ENCODE results near the gene C1QTNF5. TPM values are rescaled to one million over a fixed set of nuclear protein-coding genes. Genes with fewer than 3 reads are reported as not detected.
A peak's percentile ranks its signal among the peaks of the same experiment; 100 is the strongest.

The C1QTNF5 gene
- total and polyA plus RNA-seq, 2 experiments from 2014 or later, result 4.5 to 27.9 TPM

DNA sequence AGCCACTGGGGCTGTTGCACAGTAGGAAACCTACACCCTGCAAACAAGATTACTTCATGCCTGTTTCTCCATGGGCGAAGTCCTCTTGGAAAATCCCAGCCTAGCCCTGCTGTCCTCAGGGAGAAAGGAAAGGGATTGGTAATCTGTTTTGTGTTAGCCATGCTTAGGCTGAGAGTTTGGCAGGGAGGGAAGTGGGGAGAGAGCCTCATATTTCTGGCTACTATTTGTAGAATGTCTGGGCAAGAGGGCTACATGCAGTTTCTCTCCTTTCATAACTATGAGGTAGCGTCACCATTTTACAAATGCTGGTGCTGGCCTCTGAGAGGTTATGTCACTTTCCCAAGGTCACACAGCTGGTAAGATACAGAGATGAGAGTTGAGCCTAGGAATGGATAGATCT lies 6.6 kb upstream of the C1QTNF5 start:
- Histone ChIP-seq H3F3A (ENCODE audit: insufficient read depth) (peaks cover 9% of the 10 kb centered on the region; the same call in 1 of the 2 replicates), H3K4me3 (no peak overlapping the region), H2AFZ (no peak overlapping the region), H3K27ac (no peak overlapping the region), H3K9me2 (ENCODE audit: insufficient read depth) (no peaks in the 10 kb centered on the region), H3K27me3 (replicated peaks; ENCODE audit: insufficient read depth) (peaks cover 8% of the 10 kb centered on the region; the same call in 1 of the 2 replicates), H3K9ac (no peak overlapping the region), H3K4me1 (ENCODE audit: insufficient read depth) (peaks cover 12% of the 10 kb centered on the region), H3K4me2 (ENCODE audit: unreplicated experiment) (no peak overlapping the region), H3K79me2 (ENCODE audit: insufficient read depth) (no peaks in the 10 kb centered on the region), H3K9me3 (ENCODE audit: low read depth) (no peaks in the 10 kb centered on the region), H4K20me1 (ENCODE audit: insufficient read depth) (no peaks in the 10 kb centered on the region), H3K36me3 (ENCODE audit: low read depth) (no peaks in the 10 kb centered on the region)
- TF ChIP-seq EZH2 (IDR thresholded peaks at IDR 0.05; ENCODE audit: insufficient read depth, poor library complexity, severe bottlenecking) (no peak), EZH2phosphoT487 (IDR thresholded peaks at IDR 0.05; ENCODE audit: insufficient read depth, low read depth) (no peak)
- peak; percentile 70 for DNase-seq
- in situ Hi-C loops (cut with MboI), result no loop called here
- WGBS, 2 experiments (ENCODE audit: low coverage in 1 of 2, low lambda C conversion rate in 2 of 2, missing lambda C conversion rate in 2 of 2), result 0 to 2% methylated on average over 2 of the region's 2 CpGs

DNA sequence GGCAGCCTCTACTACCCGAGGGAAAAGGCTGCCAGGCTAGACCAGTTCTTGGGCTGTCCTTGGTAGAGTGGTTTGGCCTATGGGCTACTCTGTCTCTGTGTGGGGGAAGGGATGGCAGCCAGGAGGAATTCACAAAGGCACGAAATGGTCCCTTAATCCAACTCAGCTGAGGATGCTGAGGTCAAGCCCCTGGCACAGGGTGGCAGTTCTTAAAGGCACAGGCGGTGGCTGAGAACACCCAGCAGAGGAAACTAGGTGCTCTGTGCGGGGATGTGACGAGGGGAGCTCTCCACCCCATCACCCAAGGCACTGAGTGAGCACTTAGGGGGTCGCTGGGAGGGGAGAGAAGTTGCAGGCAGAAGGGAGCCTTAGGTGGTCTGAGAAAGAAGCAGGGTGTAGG lies 5.9 kb upstream of the C1QTNF5 start, which contains the start of gene MFRP:
Gene MFRP (minus strand): TSS at position 101 of the 400 bp plus-strand sequence. CDS start 192 bp downstream, outside the sequence.
- H2AFZ ChIP-seq, result no peak within 1 kb of the TSS
- no peak within 1 kb of the TSS for H3K4me2 ChIP-seq (ENCODE audit: unreplicated experiment)
- H3K4me3 ChIP-seq, result no peak within 1 kb of the TSS
- WGBS, 2 experiments (ENCODE audit: low coverage in 1 of 2, low lambda C conversion rate in 2 of 2, missing lambda C conversion rate in 2 of 2), result 54 to 62% methylated on average over 5 to 6 of the region's 6 CpGs
- in situ Hi-C loops (cut with MboI), result no loop called here
- no peak within 1 kb of the TSS for H3K27ac ChIP-seq
- peaks cover 8% of the 10 kb centered on the region; the same call in 1 of the 2 replicates for H3K27me3 ChIP-seq (replicated peaks; ENCODE audit: insufficient read depth)
- no peaks in the 10 kb centered on the region for H4K20me1 ChIP-seq (ENCODE audit: insufficient read depth)
- no peaks in the 10 kb centered on the region for H3K36me3 ChIP-seq (ENCODE audit: low read depth)
- no peaks in the 10 kb centered on the region for H3K79me2 ChIP-seq (ENCODE audit: insufficient read depth)
- H3K9me3 ChIP-seq (ENCODE audit: low read depth), result no peaks in the 10 kb centered on the region
- no peak for TF ChIP-seq EZH2 (IDR thresholded peaks at IDR 0.05; ENCODE audit: insufficient read depth, poor library complexity, severe bottlenecking)
- no peak within 1 kb of the TSS for H3K9ac ChIP-seq
- H3K9me2 ChIP-seq (ENCODE audit: insufficient read depth), result no peaks in the 10 kb centered on the region
- H3K4me1 ChIP-seq (ENCODE audit: insufficient read depth), result peaks cover 12% of the 10 kb centered on the region
- no peak for DNase-seq
- H3F3A ChIP-seq (ENCODE audit: insufficient read depth), result peaks cover 9% of the 10 kb centered on the region; the same call in 1 of the 2 replicates

DNA sequence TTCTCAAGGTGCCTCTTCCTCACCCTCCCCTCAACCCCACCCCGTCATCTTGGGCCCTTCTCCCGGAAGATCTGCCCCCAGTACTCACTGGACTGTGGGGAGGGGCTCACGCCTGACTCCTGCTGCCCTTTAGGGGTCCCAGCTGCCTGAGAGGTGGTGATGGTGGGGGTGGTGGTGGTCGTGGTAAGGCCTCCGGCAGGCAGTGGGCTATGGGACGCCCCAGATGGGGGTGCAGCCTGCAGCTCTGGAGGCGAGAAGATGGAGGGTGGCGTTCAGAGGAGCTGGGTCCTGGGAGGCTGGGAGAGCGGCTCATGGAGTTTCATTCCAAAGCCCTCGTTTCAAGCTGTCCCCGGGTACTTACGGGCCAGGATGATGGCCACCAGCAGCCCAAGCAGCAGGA lies 5.0 kb upstream of the C1QTNF5 start:
- Histone ChIP-seq H3K27ac (no peak overlapping the region), H3K4me1 (ENCODE audit: insufficient read depth) (peaks cover 12% of the 10 kb centered on the region), H3K9me3 (ENCODE audit: low read depth) (no peaks in the 10 kb centered on the region), H3K79me2 (ENCODE audit: insufficient read depth) (no peaks in the 10 kb centered on the region), H3K4me2 (ENCODE audit: unreplicated experiment) (no peak overlapping the region), H3K9me2 (ENCODE audit: insufficient read depth) (no peaks in the 10 kb centered on the region), H2AFZ (no peak overlapping the region), H3K27me3 (replicated peaks; ENCODE audit: insufficient read depth) (peaks cover 3% of the 10 kb centered on the region; the same call in 1 of the 2 replicates), H3F3A (ENCODE audit: insufficient read depth) (peaks cover 9% of the 10 kb centered on the region; the same call in 1 of the 2 replicates), H3K36me3 (ENCODE audit: low read depth) (no peaks in the 10 kb centered on the region), H3K4me3 (no peak overlapping the region), H3K9ac (no peak overlapping the region), H4K20me1 (ENCODE audit: insufficient read depth) (no peaks in the 10 kb centered on the region)
- WGBS, 2 experiments (ENCODE audit: low coverage in 1 of 2, low lambda C conversion rate in 2 of 2, missing lambda C conversion rate in 2 of 2), result 69 to 72% methylated on average over 10 to 12 of the region's 12 CpGs
- TF ChIP-seq EZH2 (IDR thresholded peaks at IDR 0.05; ENCODE audit: insufficient read depth, poor library complexity, severe bottlenecking) (no peak), EZH2phosphoT487 (IDR thresholded peaks at IDR 0.05; ENCODE audit: insufficient read depth, low read depth) (no peak)
- DNase-seq, result no peak
- in situ Hi-C loops (cut with MboI), result no loop called here

DNA sequence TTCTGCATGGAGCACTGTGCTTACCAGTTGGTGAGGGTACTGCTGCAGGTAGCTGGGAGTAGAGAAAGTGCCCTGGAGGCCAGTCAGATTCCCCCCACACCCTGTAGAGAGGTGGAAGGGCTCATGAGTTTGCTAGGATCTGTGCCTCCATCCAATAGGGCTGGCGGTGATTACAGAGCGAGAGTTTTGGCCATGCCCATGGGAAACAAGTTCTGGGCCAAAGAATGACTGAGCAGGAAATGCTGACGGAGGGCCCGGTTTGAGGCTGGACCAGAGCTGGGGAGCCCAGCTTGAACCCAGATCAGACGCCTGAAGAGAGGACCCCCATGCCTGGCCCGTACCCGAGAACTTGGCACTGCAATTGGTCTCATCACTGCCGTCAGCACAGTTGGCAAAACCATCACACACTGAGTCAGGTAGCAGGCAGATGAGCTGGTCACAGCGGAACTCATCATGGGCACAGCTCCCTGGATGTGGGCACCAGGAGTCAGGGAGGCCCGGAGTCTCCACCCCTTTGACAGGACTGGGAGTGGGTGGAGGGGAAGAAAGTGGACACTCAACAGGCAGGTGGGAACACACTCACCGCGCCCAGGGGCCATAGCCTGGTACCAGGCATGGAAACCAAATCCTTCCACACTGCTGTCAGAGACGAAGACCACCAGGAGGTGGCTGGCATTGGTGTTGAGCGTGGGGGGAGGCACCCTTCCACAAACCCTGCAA lies 3.8 kb upstream of the C1QTNF5 start:
- Histone ChIP-seq H3K4me2 (ENCODE audit: unreplicated experiment) (no peak overlapping the region), H3K27ac (no peak overlapping the region), H3F3A (ENCODE audit: insufficient read depth) (peaks cover 9% of the 10 kb centered on the region; the same call in 1 of the 2 replicates), H3K4me1 (ENCODE audit: insufficient read depth) (peaks cover 12% of the 10 kb centered on the region), H4K20me1 (ENCODE audit: insufficient read depth) (no peaks in the 10 kb centered on the region), H3K9me2 (ENCODE audit: insufficient read depth) (no peaks in the 10 kb centered on the region), H3K9ac (no peak overlapping the region), H2AFZ (no peak overlapping the region), H3K9me3 (ENCODE audit: low read depth) (no peaks in the 10 kb centered on the region), H3K27me3 (replicated peaks; ENCODE audit: insufficient read depth) (no peaks in the 10 kb centered on the region), H3K79me2 (ENCODE audit: insufficient read depth) (no peaks in the 10 kb centered on the region), H3K4me3 (no peak overlapping the region), H3K36me3 (ENCODE audit: low read depth) (no peaks in the 10 kb centered on the region)
- WGBS, 2 experiments (ENCODE audit: low coverage in 1 of 2, low lambda C conversion rate in 2 of 2, missing lambda C conversion rate in 2 of 2), result 56% methylated on average over 14 of the region's 14 CpGs
- TF ChIP-seq EZH2phosphoT487 (IDR thresholded peaks at IDR 0.05; ENCODE audit: insufficient read depth, low read depth) (no peak), EZH2 (IDR thresholded peaks at IDR 0.05; ENCODE audit: insufficient read depth, poor library complexity, severe bottlenecking) (no peak)
- peak; percentile 38 for DNase-seq
- in situ Hi-C loops (cut with MboI), result no loop called here

Measured in GM23248 (cell line).